HG03439 (cell line): Measurements from ENCODE around the gene ULK2.
"Not testable (repeated sequence)": the region's sequence is repeated elsewhere in the genome, so short reads cannot be mapped to it uniquely, and the experiment has no call there.

Experiments used
- ATAC-seq: cut with Tn5 transposase; IDR thresholded peaks from one replicate; pipeline ENCODE4 v1.9.1; 2021; ENCODE audit warnings: mild to moderate bottlenecking, moderate library complexity; ENCODE audit not compliant: unreplicated experiment

The ULK2 gene

DNA sequence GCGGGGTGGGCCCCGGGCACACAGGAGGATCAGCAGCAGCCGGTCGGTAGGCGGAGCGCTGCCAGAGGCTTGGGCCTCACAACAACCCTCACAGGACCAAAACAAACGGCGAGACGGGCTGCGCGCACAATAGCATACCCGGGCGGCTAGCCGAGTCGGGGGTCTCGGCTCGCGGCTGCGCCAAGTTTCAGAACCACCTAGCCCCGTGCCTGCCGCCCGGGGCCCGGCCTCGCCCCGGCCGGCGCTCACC lies 732 bp downstream of the ULK2 start:
- ATAC-seq, result peak; percentile 47

DNA sequence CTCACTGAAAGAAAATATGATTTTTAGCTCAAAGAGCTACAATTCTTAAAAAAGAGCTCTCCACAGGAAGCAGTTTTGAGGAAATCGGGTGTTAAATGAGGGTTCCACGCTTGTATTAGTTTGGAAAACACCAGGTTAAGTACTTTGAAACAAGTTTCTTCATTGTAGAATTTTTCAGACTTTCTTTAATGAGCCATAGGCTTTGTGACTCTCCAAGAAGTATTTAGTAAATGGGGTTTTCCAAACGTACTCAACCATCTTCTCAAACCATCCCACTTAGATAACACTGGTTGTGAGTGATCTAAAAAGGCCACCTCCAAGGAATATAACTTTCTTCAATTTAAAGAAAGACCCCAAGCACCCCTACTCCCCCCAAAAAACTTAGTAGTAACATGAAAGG lies 2.7 kb downstream of the ULK2 start:
- ATAC-seq, result no peak

DNA sequence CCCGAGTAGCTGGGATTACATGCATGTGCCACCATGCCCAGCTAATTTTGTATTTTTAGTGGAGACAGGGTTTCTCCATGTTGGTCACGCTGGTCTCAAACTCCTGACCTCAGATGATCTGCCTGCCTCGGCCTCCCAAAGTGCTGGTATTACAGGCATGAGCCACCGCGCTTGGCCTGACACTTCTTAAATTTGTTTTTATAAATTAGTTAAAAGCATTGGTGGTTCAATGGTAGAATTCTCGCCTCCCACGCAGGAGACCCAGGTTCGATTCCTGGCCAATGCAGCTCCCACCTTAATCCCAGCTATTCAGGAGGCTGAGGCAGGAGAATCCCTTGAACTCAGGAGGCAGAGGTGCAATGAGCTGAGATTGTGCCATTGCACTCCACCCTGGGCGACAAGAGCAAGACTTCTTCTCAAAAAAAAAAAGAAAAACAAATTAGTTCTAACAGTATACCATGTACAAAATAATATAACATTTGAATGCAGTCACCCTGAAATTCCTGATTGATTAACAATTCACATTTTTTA lies 7.0 kb downstream of the ULK2 start:
- ATAC-seq, result not testable (repeated sequence)

DNA sequence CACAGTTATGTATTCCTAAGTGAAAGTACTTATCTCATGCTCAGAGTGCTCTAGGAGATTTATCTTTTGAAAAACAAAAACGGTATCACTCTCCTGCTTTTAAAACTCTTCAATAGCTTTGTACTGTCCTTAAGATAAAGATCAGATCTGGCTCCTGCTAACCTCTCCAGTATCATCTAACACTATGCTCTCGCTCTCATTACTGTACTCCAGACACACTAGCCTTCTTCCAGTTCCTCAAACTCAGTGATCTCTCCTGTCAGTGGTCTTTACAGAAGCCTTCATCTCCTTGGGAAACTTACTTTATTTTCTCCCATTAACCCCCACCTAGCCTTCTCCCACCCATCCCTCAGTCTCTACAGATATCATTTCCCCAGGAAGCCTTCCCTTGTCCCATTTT lies 10.1 kb downstream of the ULK2 start:
- no peak for ATAC-seq

DNA sequence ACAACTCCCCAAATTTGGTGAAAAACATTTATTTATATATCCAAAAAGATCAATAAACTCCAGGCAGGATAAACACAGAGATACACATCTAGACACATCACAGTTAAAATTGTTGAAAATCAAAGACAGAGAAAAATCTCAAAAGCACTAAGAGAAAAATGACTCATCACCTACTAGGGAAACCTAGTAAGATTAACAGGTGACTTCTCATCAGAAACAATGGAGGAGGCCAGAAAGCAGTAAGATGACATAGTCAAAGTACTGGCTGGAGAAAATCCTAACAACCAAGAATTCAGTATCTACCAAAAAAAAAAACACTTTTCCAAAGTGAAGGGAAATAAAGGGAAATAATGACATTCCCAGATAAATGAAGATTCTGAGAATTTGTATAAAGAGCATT lies 33.8 kb downstream of the ULK2 start:
- ATAC-seq, result no peak

DNA sequence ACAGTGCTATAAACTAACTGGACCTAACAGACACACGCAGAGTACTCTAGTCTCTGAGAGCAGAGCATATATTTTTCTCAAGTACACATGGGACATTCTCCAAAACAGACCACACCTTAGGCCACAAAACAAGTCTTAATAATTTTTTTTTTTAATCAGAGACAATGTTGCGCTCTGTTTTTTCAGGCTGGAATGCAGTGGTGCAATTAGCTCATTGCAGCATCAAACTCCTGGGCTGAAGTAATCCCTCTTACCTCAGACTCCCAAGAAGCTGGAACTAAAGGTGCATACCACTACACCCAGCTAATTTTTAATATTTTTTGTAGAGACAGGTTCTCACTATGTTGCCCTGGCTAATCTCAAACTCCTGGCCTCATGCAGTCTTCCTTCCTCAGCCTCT lies 37.7 kb downstream of the ULK2 start:
- ATAC-seq, result no peak

DNA sequence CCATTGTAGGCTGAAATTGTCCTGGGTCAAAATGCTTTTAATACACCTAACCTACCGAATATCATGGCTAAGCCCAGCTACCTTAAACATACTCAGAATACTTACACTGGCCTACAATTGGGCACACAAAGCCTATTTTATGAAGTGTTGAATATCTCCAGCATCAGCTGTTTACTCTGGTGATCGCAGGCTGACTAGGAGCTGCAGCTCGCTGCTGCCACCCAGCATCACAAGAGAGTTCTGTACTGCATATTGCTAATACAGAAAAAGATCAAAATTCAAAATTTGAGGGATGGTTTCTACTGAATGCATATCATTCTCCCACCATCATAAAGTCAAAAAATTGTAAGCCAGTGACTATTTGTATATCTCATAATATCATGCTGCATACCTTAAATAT lies 55.3 kb downstream of the ULK2 start:
- no peak for ATAC-seq

DNA sequence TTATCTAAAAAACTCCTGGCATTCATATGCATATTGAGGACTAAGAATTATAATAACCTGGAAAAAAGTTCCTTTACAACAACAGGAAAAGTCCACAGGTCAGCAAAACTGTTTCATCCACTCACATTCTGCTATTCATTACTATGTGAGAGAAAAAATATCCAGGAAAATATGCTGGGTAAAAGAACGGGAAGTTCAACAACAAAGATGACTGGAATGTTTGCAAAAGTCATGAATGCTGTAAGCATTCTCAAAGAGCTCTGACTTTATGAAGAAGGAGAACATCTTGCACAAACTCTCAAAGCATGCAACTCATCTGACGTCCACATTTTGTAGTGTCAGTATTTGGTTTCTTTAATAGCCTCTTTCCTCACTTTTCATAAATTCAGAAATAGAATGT lies 62.7 kb downstream of the ULK2 start:
- ATAC-seq, result no peak

DNA sequence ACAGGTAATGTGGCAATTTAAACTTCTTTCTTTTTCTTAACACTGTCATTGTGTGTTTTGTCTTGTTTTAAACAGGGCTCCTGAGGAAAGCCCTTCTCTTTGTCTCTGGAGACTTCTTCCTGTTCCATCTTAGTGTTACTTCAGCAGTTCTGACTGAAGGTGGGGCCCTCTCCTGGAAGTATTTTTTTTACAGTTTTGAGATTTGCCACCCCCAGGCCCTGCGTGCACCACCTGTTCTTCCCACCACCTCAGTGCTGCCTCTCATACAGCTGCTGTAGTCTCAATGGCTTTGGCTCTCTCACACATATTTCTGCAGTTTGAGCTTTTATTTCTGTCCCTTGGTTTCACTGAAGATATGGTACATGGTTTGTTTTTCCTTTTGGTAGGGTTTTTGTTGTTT lies 67.2 kb downstream of the ULK2 start:
- no peak for ATAC-seq

DNA sequence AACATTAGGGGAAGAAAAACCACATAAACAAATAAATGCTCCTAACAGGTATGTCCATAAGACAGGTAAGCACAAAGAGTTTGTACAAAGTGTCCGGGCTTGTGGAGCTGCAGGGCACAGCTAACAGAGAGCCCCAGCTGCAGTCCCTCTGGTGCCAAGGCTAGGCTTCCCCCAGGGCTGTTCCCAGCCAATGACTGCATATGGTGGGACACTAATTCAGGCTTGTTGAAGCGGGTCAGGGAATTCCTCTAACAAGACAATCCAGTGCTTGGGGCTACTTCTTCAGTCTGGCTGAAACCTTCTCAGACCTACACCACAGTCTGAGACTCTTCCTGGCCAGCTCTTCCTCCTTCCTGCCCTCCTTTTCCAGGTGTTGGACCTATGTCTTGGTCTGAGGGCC lies 67.9 kb downstream of the ULK2 start:
- ATAC-seq, result no peak

DNA sequence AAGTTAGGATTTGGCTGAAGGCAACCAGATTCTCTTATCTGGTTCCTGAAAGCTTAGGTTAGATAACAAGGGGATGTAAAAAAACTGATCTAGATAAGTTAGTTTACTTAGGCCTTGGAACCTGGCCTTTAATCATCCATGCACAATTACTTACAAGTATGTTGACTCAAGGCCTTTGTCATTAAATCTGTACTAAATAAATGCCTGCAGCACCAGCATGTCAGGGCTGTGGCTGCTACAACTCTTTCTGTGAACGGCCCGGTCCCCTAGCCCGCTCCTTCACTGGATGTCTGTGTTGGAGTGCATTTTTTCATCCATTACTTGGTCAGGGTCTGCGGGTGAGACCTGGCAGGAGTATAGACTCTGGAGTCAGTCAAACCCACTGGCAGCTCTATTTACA lies 71.3 kb downstream of the ULK2 start:
- no peak for ATAC-seq

DNA sequence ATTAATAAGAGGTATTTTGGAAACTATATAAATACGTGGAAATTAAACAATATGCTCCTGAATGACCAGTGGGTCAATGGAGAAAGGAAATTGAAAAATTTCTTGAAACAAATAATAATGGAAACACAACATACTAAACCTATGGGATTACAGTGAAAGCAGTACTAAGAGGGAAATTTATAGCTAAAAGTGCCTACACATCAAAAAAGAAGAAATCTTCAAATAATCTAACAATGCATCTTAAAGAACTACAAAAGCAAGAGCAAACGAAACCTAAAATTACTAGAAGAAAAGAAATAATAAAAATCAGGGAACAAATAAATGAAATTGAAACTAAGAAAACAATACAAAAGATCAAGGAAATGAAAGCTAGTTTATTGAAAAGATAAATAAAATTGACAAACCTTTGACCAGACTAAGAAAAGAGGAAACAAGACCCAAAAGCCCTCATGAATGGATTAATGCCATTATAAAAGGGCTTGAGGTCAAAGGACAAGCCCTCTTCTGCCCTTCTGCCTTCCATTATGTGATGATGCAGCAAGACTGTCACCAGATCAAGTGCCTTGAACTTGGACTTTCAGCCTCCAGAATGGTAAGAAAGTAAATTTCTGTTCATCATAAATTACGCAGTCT lies 75.7 kb downstream of the ULK2 start:
- no peak for ATAC-seq

DNA sequence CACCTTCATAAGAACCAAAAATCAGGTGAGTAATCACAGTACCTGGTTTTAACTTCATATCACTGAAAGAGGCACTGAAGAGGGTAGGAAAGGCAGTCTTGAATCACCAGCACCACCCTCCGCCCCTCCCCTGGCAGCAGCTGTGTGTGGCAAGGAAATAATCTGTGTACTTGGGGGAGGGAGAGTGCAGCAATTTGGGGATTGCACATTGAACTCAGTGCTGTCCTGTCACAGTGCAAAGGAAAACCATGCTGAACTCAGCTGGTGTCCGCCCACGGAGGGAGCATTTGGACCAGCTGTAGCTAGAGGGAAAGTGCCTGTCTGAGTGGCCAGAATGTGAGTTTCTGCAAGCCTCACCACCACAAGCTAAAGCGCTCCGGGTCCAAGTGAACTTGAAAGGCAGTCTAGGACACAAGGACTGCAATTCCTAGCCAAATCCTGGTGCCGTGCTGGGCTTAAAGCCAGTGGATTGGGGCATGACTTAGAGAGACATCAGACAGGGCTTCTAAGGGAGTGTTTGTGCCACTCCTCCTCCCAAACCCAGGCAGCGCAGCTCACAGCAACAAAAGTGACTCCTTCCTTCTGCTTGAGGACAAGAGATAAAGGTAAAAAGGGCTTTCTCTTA lies 79.9 kb downstream of the ULK2 start:
- no peak for ATAC-seq

DNA sequence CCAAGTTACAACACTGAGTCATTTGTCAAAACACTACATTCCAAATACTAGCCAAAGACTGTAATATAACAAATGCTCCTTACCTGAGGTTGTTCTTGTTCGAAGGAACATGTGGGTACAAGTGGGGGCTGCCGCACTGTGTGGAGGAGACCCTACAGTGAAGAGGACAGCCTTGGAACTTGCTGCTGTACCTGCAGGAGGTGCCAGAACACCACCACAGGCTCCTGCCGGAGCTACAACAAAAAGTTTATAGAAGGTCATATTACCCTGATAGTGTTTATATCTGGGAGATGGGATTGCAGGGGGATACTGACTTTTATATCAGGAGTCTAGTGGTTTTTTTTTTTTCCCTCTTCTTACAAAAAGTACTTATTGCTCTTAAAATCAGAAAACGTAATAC lies 81.9 kb downstream of the ULK2 start:
- ATAC-seq, result no peak

DNA sequence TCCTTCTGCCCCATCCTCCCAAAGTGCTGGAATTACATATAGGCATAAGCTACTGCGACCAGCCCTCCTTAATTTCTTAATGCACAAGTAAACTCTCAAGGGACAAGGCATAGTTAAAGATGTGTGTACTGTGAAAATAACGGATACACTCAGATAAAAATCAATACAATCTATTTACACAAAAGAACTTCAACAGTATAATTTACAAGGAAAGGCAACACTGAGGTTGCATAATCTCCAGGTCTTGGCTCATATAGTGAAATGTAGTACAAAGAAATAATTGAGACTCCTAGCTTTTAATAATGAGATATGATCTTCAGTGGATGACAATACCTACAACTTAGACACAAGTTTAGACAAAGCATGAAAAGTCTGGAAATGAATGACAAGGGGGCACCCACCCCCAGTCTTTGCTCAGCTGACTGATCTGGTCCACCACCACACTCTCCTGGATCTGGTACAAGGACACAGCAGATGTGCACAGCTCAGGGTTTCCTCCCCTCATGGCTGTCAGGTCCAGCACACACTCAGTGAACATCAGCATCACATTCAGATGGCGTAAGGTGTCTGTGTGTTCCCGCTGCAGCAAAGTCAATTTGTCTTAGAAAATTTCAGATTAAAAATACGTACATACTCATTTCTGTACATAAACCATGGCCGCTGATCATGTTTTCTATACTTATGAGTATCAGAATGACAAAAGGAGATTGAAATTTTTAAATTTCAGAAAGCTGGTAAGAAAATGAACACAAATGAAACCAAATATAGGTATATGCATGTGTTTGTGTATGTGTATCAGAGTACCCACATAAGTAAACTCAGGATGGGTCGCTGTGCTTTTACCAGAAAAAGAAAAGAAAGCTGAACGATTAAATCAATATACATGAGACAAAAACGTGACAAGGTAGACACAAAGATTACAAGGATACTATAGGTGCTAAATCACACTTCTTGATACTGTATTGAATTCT lies 86.0 kb downstream of the ULK2 start:
- ATAC-seq, result no peak

DNA sequence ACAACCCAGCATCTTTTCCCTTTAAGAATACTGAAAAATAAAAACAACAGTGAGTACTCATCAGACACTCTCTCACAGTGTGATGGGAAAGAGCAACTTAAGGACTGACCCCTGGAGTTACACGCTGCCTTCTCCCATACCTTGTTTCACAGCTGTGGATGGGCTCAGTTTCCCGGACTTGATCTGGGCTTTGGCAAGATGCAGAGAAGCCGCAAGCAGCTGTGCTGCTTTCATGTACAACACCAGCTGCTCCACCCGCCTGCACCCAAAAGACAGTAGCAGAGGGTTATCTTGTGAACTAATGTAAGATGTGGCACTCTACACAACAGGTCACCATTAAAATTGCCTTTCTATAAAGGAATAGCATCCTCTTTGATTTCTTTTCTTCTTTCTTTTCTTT lies 86.9 kb downstream of the ULK2 start:
- ATAC-seq, result no peak

DNA sequence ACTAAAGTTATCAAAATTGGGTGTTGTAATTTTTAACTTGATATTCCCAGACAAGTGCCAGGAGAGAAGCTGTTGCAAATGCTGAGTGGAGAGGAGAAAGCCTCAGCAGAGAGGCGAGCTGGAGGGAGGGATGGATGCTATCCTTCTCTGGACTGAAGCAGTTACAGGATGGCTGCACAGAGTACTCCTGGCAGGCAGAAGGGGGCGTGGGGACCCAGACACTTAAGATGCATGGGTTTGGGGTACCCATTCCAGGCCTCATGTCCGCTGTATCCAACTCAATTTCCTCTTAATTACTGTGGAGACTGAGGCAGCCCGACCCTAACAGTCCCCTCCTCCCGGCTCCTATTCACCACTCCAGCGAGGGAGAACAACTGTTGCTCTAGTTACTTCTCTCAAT lies 94.2 kb downstream of the ULK2 start:
- no peak for ATAC-seq

DNA sequence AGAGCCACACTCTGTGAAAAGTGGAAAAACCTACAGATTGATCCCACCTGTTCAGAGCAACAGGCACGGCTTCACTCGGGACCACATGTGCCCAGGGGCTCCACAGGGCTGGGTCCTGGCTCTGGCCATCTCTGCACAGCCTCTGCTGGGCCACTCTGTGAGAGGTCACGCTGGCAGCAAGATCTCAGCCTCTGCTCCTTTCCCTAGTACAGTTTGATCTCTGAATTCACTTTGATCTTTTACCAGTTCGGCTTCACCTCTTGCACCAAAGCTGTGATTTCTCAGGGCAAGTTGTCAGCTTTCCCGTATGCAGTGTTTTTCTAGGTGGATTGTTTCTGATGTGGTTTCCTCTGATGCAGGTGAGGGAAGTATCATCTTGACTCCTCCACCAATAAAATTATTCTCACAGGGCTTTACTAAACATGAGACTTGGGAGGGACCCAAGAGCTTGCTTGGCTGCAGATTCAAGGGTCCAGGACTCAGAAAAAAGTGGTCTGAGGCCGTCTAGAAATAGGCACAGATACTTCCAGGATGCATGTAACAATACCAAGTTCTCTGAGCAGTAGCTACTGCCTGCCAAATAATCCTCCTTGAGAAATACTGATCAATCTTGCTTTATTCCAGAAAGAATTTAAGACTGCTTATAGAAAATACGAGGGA lies 95.6 kb downstream of the ULK2 start:
- no peak for ATAC-seq

DNA sequence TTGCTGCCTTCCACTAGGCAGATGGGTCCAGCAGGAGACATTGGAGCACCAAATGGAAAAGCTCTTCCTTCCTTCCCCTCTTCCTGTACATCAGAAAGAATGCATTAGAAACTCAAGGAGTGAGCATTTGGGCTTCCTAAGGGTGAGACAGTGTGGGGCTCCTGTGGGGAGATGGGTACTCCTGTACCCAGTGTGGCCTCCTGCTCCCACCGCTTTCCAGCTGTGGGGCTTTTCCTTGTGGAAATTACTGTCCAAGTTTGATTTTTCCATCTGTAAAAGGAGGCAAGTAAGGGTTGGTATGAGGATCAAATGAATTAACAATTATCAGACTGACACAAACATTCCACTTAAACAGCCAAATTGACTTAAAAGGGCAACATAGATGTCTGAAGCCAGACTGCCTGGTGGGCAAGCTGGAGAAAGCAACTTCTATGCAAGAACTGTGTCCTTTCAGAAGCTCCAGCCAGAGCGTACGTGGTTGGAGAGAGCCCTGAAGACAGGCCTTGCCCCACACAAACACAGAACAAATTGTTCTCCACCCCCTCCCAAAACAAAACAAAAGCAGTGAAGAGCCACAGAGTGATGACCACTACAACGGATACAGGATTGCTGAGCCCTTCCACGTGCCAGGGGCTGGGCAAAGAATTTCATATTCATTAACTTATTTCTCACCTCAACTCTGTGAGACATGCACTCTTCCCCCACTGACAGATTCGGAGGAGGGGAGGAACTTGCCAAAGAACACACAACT lies 96.6 kb downstream of the ULK2 start:
- no peak for ATAC-seq

DNA sequence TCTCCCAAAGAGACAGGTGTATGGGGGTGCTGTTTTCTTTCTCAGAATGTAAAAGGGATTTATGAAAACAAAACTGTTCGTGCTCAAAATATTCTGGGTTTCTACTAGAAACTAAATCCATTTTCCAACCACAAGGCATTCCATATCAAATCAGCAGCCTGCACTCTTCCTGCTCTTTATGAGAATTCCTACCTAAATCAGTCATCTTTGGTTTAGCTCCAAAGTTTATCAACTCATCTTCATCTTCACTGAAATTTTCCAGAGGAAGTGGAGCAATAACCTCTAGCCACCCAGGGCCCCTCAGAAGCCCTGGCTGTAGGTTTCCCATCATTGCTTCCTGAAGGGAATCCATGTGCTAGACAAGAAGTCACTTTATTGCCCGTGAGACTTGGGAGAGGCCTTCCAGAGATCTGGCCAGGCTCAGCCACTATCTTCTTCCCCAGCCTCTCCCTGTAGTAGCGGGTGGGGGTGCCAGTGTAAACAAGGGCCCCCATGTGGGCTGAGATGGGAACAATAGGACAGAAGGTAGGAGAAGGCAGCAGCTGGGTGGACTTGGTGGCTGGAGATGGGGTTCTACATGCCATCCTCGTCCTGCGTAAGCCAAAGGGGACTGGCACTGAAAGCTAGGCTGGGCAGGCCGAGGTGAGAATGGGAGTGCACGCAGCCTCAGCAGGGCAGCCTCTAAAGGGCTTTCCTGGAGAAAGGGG lies 97.6 kb downstream of the ULK2 start:
- no peak for ATAC-seq
